ENCODE measurements around the gene REP15.

DNA sequence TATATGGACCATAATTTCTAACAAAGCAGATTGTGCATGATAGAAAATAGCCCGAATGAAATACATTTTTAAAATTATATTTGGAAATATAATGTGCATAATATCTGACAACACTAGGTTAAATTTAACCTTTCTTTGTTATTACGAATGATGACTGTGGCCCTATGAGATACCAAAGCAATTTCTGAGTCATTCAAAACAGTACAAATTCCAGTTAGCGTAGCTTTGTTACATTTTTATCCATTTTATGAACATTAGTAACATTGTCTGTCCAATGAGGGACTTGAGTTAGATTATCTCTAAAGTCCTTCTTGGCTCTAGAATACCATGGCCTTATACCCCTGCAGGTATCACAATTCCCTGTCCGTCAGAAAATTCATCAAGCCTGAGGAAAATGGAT is 39.0 kb upstream of the REP15 start:
- TF ChIP-seq, protein P1, sequence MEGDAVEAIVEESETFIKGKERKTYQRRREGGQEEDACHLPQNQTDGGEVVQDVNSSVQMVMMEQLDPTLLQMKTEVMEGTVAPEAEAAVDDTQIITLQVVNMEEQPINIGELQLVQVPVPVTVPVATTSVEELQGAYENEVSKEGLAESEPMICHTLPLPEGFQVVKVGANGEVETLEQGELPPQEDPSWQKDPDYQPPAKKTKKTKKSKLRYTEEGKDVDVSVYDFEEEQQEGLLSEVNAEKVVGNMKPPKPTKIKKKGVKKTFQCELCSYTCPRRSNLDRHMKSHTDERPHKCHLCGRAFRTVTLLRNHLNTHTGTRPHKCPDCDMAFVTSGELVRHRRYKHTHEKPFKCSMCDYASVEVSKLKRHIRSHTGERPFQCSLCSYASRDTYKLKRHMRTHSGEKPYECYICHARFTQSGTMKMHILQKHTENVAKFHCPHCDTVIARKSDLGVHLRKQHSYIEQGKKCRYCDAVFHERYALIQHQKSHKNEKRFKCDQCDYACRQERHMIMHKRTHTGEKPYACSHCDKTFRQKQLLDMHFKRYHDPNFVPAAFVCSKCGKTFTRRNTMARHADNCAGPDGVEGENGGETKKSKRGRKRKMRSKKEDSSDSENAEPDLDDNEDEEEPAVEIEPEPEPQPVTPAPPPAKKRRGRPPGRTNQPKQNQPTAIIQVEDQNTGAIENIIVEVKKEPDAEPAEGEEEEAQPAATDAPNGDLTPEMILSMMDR (IDR thresholded peaks at IDR 0.05) = no peak
- TF ChIP-seq POLR2AphosphoS5 (IDR thresholded peaks at IDR 0.05) (no peak), POLR2A (IDR thresholded peaks at IDR 0.05) (no peak)

Data from prostate gland (tissue), 2 donors.